AG09319 (cell line): ENCODE measurements around the gene UBL4B.

Experiments
- DNase-seq: peaks from one replicate; pipeline ENCODE4 v3.0.0-alpha.2; 2010; ENCODE audit warnings: low read depth; ENCODE audit errors: extremely low read depth
- TF ChIP-seq, protein P1 (sequence below): IDR thresholded peaks from 2 replicates; pipeline ENCODE4 v1.5.1; 2011; ENCODE audit warnings: low read depth, mild to moderate bottlenecking, inconsistent platforms, low read length, moderate library complexity

The UBL4B gene

DNA sequence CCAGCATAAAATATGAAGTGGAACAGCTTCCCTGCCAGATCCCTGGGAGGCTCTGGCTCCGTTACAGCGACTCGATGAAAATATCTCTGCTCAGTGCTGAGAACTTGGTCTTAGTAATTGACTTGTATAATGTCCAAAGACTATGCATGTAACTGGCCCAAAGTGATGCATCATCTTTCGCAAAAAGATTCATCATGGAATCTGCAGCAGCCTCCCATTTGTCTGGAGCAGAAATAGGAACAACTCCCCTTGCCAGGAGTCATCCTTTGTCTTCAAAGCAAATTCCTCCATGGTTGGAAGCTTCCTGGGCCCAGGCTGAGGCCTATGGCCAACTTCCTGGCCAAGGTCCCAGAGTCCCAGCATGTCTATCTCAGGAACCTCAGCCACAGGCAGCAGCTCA lies 21.2 kb downstream of the UBL4B start:
- DNase-seq: no peak
- TF ChIP-seq, protein P1, sequence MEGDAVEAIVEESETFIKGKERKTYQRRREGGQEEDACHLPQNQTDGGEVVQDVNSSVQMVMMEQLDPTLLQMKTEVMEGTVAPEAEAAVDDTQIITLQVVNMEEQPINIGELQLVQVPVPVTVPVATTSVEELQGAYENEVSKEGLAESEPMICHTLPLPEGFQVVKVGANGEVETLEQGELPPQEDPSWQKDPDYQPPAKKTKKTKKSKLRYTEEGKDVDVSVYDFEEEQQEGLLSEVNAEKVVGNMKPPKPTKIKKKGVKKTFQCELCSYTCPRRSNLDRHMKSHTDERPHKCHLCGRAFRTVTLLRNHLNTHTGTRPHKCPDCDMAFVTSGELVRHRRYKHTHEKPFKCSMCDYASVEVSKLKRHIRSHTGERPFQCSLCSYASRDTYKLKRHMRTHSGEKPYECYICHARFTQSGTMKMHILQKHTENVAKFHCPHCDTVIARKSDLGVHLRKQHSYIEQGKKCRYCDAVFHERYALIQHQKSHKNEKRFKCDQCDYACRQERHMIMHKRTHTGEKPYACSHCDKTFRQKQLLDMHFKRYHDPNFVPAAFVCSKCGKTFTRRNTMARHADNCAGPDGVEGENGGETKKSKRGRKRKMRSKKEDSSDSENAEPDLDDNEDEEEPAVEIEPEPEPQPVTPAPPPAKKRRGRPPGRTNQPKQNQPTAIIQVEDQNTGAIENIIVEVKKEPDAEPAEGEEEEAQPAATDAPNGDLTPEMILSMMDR: no peak

DNA sequence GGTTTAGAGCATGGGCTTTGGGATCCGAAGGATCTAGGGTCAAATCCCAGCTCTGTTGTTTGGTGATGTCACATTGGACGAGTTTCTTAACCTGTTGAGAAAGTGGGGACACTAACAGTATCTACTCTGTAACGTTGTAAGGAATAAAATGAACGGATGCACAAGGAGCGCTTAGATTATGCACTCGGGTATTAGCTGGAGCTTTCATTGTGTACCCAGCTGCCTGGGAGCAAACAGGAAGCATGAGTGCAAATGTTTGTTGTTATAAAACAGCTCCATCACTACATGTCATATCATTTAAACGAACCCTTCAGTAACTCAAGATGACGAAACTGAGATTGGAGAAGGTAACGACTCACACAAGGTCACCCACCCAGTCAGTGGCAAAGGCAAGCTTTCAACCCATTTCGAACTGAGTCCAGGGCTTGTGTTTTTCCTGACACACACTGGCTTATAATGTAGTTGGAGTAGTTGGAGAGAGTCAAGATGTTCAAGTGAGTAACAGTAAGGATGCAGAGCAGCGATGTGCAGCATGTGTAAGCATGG lies 21.9 kb downstream of the UBL4B start:
- no peak for DNase-seq
- TF ChIP-seq, protein P1: no peak

DNA sequence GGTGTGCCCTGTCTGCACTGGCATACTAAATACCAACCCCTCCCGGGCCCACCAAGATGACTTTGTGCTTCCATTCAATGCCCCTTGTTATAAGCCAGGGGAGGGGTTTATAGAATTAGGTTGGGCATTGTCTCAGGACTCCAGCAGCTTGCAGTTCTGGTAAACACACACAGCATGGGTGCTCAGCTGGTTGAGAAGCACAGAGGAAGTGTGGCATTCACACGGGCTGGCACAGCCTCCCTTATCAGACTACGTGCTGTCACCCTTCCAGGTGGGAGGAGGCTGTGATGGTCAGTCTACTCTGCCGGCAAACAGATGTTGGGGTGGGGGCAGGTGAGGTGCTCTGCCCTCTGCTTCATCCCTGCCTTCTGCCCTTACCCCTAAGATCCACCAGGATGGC lies 23.0 kb downstream of the UBL4B start:
- DNase-seq: no peak
- TF ChIP-seq, protein P1: no peak

- TF ChIP-seq, protein P1: no peak
- no peak for DNase-seq
Observed at GRCh38 chr1:110135666-110136065, 23.4 kb downstream of the UBL4B start.

- no peak for DNase-seq
- TF ChIP-seq, protein P1: no peak
Observed at GRCh38 chr1:110136911-110137310, 24.7 kb downstream of the UBL4B start.

DNA sequence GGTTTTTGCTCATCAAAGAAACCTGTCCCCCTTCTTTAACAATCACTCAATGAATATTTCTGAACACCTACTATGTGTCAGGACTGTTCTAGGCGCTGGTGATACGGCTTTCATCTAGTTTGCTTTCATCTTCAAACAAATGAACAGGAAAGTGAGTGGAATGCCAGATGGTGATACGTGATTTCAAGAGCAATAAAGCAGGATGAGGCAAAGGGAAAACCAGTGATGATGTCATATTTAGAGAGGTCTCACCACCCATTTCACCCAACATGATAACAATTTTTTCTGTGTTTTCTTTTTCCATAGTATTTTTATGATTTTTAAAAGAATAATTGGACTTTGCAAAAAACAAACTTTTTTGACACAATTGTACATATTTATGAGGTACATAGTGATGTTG lies 26.7 kb downstream of the UBL4B start:
- DNase-seq: no peak
- TF ChIP-seq, protein P1: no peak

DNA sequence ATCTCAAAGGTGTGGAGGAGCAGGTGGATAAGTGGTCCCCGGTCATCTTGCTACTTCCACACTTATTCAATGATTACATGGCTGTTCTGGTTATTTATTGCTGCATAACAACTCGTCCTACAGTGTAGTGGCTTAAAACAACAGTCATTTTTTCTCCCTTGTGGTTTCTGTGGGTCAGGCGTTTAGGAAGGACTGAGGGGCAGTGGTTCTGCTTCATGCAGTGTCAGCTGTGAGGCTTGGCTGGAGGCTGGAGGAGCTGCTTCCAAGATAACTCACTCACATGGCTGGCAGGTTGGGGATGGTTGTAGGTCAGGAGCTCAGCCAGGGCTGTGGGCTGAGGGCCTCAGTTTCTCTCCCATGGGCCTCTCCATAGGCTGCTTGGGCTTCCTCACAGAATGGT lies 32.1 kb downstream of the UBL4B start:
- no peak for DNase-seq
- TF ChIP-seq, protein P1: no peak
